HepG2 (cell line): ENCODE results near the gene ATR. TPM values are rescaled to one million over a fixed set of nuclear protein-coding genes. Genes with fewer than 3 reads are reported as not detected.

ENCODE experiments used
- ATAC-seq: fragments of 200-7000 bp; cut with Tn5 transposase; 3 replicates; pipeline ENCODE4 v1.9.1; 2020; ENCODE audit warnings: mild to moderate bottlenecking, moderate library complexity
- BruUV-seq: library from RNA; stranded (reverse); fragments of 400-500 nt; replicated peaks from 2 replicates; lab custom pipeline; 2021; lab: Mats Ljungman, UMichigan
- CTCF ChIA-PET: fragments of 300-600 bp; formaldehyde crosslinking; extraction: SDS; loops from one replicate; lab custom pipeline; 2021; ENCODE audit warnings: low total read pairs, inconsistent platforms, low intra/inter-chr PET ratio; lab: Yijun Ruan, JAX
- POLR2A ChIA-PET: fragments of 350-600 bp; sonication (Branson Sonifier 250); formaldehyde crosslinking; loops from one replicate; lab custom pipeline; 2020; ENCODE audit warnings: antibody characterized with exemption, inconsistent platforms; lab: Yijun Ruan, JAX
- DNase-seq: peaks from one replicate; pipeline ENCODE4 v3.0.0-alpha.2; 2015; ENCODE audit warnings: low spot score
- FAIRE-seq: peaks from 3 replicates; lab custom pipeline; 2011; peaks lifted over from hg19 to GRCh38; lab: Jason Lieb, UNC
- H2AFZ ChIP-seq: one replicate; pipeline ENCODE4 v1.6.1; 2011; ENCODE audit warnings: low read length, inconsistent platforms
- H3K27ac ChIP-seq: fragments of 300-600 bp; 3 replicates; pipeline ENCODE4 v1.8.0; 2011; ENCODE audit warnings: mixed run types, mild to moderate bottlenecking, mixed read lengths, low read length, inconsistent platforms; ENCODE audit not compliant: insufficient read depth; ENCODE audit errors: extremely low read length
- H3K27me3 ChIP-seq, 2 experiments: fragments of 200-600 bp in 1 of 2; 2 replicates in 1 of 2; 3 replicates in 1 of 2; pipeline versions ENCODE4 v1.6.0 to v1.8.0; 2011; ENCODE audit warnings: low read length in 2 of 2, mild to moderate bottlenecking in 2 of 2, moderate library complexity in 2 of 2, inconsistent platforms in 1 of 2; ENCODE audit not compliant: insufficient read depth in 2 of 2, control insufficient read depth in 1 of 2
- H3K36me3 ChIP-seq, 2 experiments: fragments of 200-600 bp in 1 of 2; replicated peaks in 1 of 2; 2 replicates in 1 of 2; 3 replicates in 1 of 2; pipeline versions ENCODE4 v1.5.1 to v1.8.0; 2011; ENCODE audit warnings: low read length in 2 of 2, inconsistent platforms in 1 of 2; ENCODE audit not compliant: insufficient read depth in 2 of 2, control insufficient read depth in 1 of 2
- H3K4me1 ChIP-seq: 2 replicates; pipeline ENCODE4 v1.5.1; 2012; ENCODE audit warnings: low read length, inconsistent platforms; ENCODE audit not compliant: insufficient read depth
- H3K4me2 ChIP-seq: 2 replicates; pipeline ENCODE4 v1.6.0; 2011; ENCODE audit warnings: low read depth, low read length, inconsistent platforms
- H3K4me3 ChIP-seq, 3 experiments: fragments of 200-600 bp in 1 of 3; sonication (generic), shearing (Covaris generic) in 1 of 3; replicated peaks in 1 of 3; 2 replicates each; pipeline ENCODE4 v1.5.1; 2011 to 2016; ENCODE audit warnings: low read length in 3 of 3, inconsistent platforms in 2 of 3, low read depth in 2 of 3, mild to moderate bottlenecking in 2 of 3, control low read depth in 1 of 3, mixed read lengths in 1 of 3; ENCODE audit not compliant: insufficient read depth in 1 of 3
- H3K79me2 ChIP-seq: one replicate; pipeline ENCODE4 v1.6.1; 2011; ENCODE audit warnings: low read length, inconsistent platforms; ENCODE audit not compliant: insufficient read depth
- H3K9ac ChIP-seq: 2 replicates; pipeline ENCODE4 v1.6.0; 2011; ENCODE audit warnings: mild to moderate bottlenecking, low read depth, low read length, inconsistent platforms; ENCODE audit not compliant: insufficient read depth
- H3K9me3 ChIP-seq: 2 replicates; pipeline ENCODE4 v1.5.1; 2012; ENCODE audit warnings: mild to moderate bottlenecking, low read length
- H4K20me1 ChIP-seq: 2 replicates; pipeline ENCODE4 v1.6.0; 2011; ENCODE audit warnings: inconsistent platforms, mild to moderate bottlenecking, low read length, moderate library complexity; ENCODE audit not compliant: insufficient read depth
- CBX2 ChIP-seq, 2 experiments: fragments of 200-600 bp in 1 of 2; sonication (generic); formaldehyde crosslinking in 1 of 2; IDR thresholded peaks; 2 replicates each; pipeline versions ENCODE4 v1.7.0 to v1.8.1; 2018 to 2022; ENCODE audit warnings: low read depth in 2 of 2, low read length in 1 of 2, mild to moderate bottlenecking in 1 of 2, missing genetic modification reagents in 1 of 2
- NFATC3 ChIP-seq: sonication (generic); formaldehyde crosslinking; IDR thresholded peaks from 2 replicates; pipeline ENCODE4 v1.5.1; 2020; ENCODE audit warnings: mild to moderate bottlenecking, missing genetic modification reagents
- REPIN1 ChIP-seq: sonication (generic); formaldehyde crosslinking; IDR thresholded peaks from 2 replicates; pipeline ENCODE4 v1.8.0; 2022; ENCODE audit warnings: missing genetic modification reagents, low read depth, mild to moderate bottlenecking, borderline replicate concordance
- XBP1 ChIP-seq: sonication (generic); formaldehyde crosslinking; IDR thresholded peaks from 2 replicates; pipeline ENCODE4 v1.5.0; 2020; ENCODE audit warnings: missing genetic modification reagents
- ZBTB8A ChIP-seq: sonication (generic); formaldehyde crosslinking; IDR thresholded peaks from 2 replicates; pipeline ENCODE4 v1.4.0; 2020; ENCODE audit warnings: mild to moderate bottlenecking, low read depth, missing genetic modification reagents, borderline replicate concordance
- ZFP41 ChIP-seq: sonication (generic); formaldehyde crosslinking; IDR thresholded peaks from 2 replicates; pipeline ENCODE4 v1.4.0; 2020; ENCODE audit warnings: mild to moderate bottlenecking, missing genetic modification reagents, borderline replicate concordance
- ZNF430 ChIP-seq: sonication (generic); formaldehyde crosslinking; IDR thresholded peaks from 2 replicates; pipeline ENCODE4 v1.9.0; 2021; ENCODE audit warnings: mild to moderate bottlenecking, missing genetic modification reagents
- ZNF589 ChIP-seq: sonication (generic); formaldehyde crosslinking; conservative IDR thresholded peaks from 2 replicates; pipeline ENCODE4 v1.8.0; 2022; ENCODE audit warnings: mild to moderate bottlenecking, moderate library complexity, missing genetic modification reagents
- ZNF781 ChIP-seq: sonication (generic); formaldehyde crosslinking; IDR thresholded peaks from 2 replicates; pipeline ENCODE4 v1.5.1; 2020; ENCODE audit warnings: borderline replicate concordance, mild to moderate bottlenecking, missing genetic modification reagents; ENCODE audit errors: not compliant biosample characterization
- ZNF839 ChIP-seq: sonication (generic); formaldehyde crosslinking; IDR thresholded peaks from 2 replicates; pipeline ENCODE4 v1.4.0; 2020; ENCODE audit warnings: missing genetic modification reagents, mild to moderate bottlenecking, borderline replicate concordance
- WGBS: methylation state at CpG from one replicate; pipeline ENCODE4 v1.1.6; 2017; ENCODE audit warnings: low lambda C conversion rate; 5-methylcytosine and 5-hydroxymethylcytosine counted together
- in situ Hi-C: cut with HindIII; loops from 2 replicates; pipeline ENCODE4 v1.10.0; 2017; ENCODE audit warnings: low pct_unique_long_range_greater_than_20kb; ENCODE audit not compliant: extremely low pct_ligation_motif_present
- intact Hi-C: fragments of 100-400 bp; cut with micrococcal nuclease; formaldehyde crosslinking; loops from one replicate; pipeline ENCODE4 v1.10.0; 2022; ENCODE audit not compliant: unreplicated experiment
- polyA plus RNA-seq, 8 experiments: library from polyadenylated mRNA; depleted of rRNA in 3 of 8; stranded (reverse) in 7 of 8; unstranded in 1 of 8; fragments of >200 nt; fragmentation: Illumina TruSeq in 4 of 8; extraction: Trizol in 4 of 8; gene quantifications; 2 replicates each; pipeline versions ENCODE4 v1.2.1 to v1.2.3, GENCODE V29; 2011 to 2016; ENCODE audit warnings: low read depth in 4 of 8, missing spikeins in 1 of 8, mixed read lengths in 1 of 8; ENCODE audit not compliant: insufficient read depth in 1 of 8
- total RNA-seq, 5 experiments: library from RNA; depleted of rRNA; stranded (reverse); fragments of >200 nt; fragmentation: Illumina TruSeq; extraction: Trizol; gene quantifications; 2 replicates each; pipeline ENCODE4 v1.2.3, GENCODE V29; 2016; ENCODE audit warnings: low read depth in 1 of 5
- TF ChIP-seq, protein P1 (sequence below): IDR thresholded peaks from 2 replicates; pipeline ENCODE4 v1.6.1; 2016; ENCODE audit warnings: missing biosample characterization, missing genetic modification reagents, low read depth

Gene ATR
- total and polyA plus RNA-seq, 2 of the 13 experiments (the other 11 are each of a cell fraction or from before 2014, with no cell fraction given): 6.6 to 17.0 TPM

DNA sequence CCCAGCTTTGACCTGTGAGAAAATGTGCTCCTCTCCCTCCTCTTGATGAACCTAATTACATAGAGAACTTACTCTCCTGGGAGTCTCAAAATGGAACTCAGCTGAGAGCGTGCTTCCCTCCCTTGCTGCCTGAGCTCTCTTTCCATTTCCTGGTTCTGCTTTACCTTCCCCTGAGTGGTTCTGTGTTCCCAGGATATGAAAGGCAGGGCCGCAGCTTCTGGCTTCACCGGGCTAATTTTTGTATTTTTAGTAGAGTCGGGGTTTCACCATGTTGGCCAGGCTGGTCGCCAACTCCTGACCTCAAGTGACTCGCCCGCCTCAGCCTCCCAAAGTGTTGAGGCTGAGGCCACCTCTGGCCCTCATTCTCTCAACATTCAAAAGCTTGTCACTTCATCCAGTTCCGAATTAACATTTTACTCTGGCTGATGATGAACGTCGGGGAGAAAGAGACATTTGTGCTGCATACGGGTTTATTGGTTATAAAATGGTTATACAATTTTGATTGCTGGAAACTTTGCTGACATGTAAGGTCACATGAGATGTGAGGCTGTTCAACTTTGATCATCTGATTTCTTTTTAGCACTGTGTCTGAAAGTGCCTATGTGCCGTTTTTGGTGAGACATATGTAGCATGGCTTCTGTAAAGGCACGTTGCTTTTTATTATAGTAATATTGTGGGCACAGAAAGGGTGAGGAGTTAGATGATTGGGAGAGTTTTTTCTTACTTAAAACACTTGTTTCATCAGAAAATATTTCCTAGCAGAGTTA is 24.3 kb upstream of the ATR start:
- Histone ChIP-seq H4K20me1 (no peaks in the 10 kb centered on the region), H3K36me3 (no peaks in the 10 kb centered on the region), H3K9me3 (no peaks in the 10 kb centered on the region), H2AFZ (no peak overlapping the region), H3K79me2 (peaks cover 16% of the 10 kb centered on the region), H3K4me3 (no peak overlapping the region), H3K27me3 (no peaks in the 10 kb centered on the region), H3K27ac (no peak overlapping the region), H3K4me2 (no peak overlapping the region), H3K4me1 (peaks cover 9% of the 10 kb centered on the region), H3K9ac (no peak overlapping the region)
- TF ChIP-seq ZBTB8A (CRISPR knock-in tag) (no peak), CBX2 (IDR thresholded peaks at IDR 0.05; ENCODE audit: low read depth, low read length) (no peak), CBX2 (CRISPR knock-in tag; IDR thresholded peaks at IDR 0.05; ENCODE audit: low read depth) (no peak), ZNF839 (CRISPR knock-in tag) (no peak), REPIN1 (no peak), ZFP41 (CRISPR knock-in tag) (no peak), NFATC3 (CRISPR knock-in tag) (no peak), ZNF589 (no peak), XBP1 (CRISPR knock-in tag) (no peak), ZNF430 (CRISPR knock-in tag) (no peak), ZNF781 (CRISPR knock-in tag) (no peak)
- TF ChIP-seq, protein P1, sequence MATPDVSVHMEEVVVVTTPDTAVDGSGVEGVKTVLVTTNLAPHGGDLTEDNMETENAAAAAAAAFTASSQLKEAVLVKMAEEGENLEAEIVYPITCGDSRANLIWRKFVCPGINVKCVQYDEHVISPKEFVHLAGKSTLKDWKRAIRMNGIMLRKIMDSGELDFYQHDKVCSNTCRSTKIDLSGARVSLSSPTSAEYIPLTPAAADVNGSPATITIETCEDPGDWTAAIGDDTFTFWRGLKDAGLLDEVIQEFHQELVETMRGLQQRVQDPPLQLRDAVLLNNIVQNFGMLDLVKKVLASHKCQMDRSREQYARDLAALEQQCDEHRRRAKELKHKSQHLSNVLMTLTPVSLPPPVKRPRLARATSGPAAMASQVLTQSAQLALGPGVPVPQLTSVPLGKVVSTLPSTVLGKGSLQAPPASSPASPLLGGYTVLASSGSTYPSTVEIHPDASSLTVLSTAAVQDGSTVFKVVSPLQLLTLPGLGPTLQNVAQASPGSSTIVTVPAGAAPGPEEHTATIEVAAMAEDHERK (CRISPR knock-in tag): no peak
- BruUV-seq: no TSS peak
- in situ Hi-C loops: no loop called here
- WGBS: 95% methylated on average over 13 of the region's 13 CpGs
- ATAC-seq (no peak), DNase-seq (no peak), FAIRE-seq (no peak)
- intact Hi-C loops: no loop called here
- ChIA-PET POLR2A (no interaction called here), CTCF (no interaction called here)
